Measurements from ENCODE around the gene RBMS1. TPM values are rescaled to one million over a fixed set of nuclear protein-coding genes. Genes with fewer than 3 reads are reported as not detected.
A peak's percentile ranks its signal among the peaks of the same experiment; 100 is the strongest.

Gene RBMS1
- total RNA-seq, 1 donor: 170 TPM

- TF ChIP-seq CTCF (IDR thresholded peaks at IDR 0.05; ENCODE audit: insufficient read depth, low read length): no peak
- no peak overlapping the region for H3K4me3 ChIP-seq (ENCODE audit: low read depth, low read length)
- DNase-seq (ENCODE audit: low read depth): no peak
These were observed 250.6 kb downstream of the RBMS1 start for GRCh38 chr2:160242893-160243564.

GRCh38 chr2:160241251-160242137 is 252.1 kb downstream of the RBMS1 start:
- no peak overlapping the region for H3K4me3 ChIP-seq (ENCODE audit: low read depth, low read length)
- no peak for TF ChIP-seq CTCF (IDR thresholded peaks at IDR 0.05; ENCODE audit: insufficient read depth, low read length)
- peak; percentile 85 for DNase-seq (ENCODE audit: low read depth)

- TF ChIP-seq CTCF (IDR thresholded peaks at IDR 0.05; ENCODE audit: insufficient read depth, low read length): no peak
- no peak overlapping the region for H3K4me3 ChIP-seq (ENCODE audit: low read depth, low read length)
- DNase-seq (ENCODE audit: low read depth): no peak
These were observed 254.2 kb downstream of the RBMS1 start for GRCh38 chr2:160239436-160239835.

GRCh38 chr2:160238392-160238791 is 255.2 kb downstream of the RBMS1 start:
- TF ChIP-seq CTCF (IDR thresholded peaks at IDR 0.05; ENCODE audit: insufficient read depth, low read length): no peak
- DNase-seq (ENCODE audit: low read depth): no peak
- no peak overlapping the region for H3K4me3 ChIP-seq (ENCODE audit: low read depth, low read length)

- TF ChIP-seq CTCF (IDR thresholded peaks at IDR 0.05; ENCODE audit: insufficient read depth, low read length): no peak
- DNase-seq (ENCODE audit: low read depth): peak; percentile 52
These were observed 260.6 kb downstream of the RBMS1 start for GRCh38 chr2:160232905-160233475.

GRCh38 chr2:160229591-160229990 is 264.0 kb downstream of the RBMS1 start:
- DNase-seq (ENCODE audit: low read depth): peak; percentile 72
- TF ChIP-seq CTCF (IDR thresholded peaks at IDR 0.05; ENCODE audit: insufficient read depth, low read length): no peak
- no peak overlapping the region for H3K4me3 ChIP-seq (ENCODE audit: low read depth, low read length)

More at GRCh38 chr2:160232905-160233475, 260.6 kb downstream of the RBMS1 start:
- no peak overlapping the region for H3K4me3 ChIP-seq (ENCODE audit: low read depth, low read length)

Measured in fibroblast of the aortic adventitia (primary cell).